SH-SY5Y (cell line): ENCODE results near the gene CCN6.

ENCODE experiments used
- GATA2 ChIP-seq: IDR thresholded peaks from 2 replicates; pipeline ENCODE4 v1.6.1; 2011; ENCODE audit warnings: mild to moderate bottlenecking, low read depth, low read length
- GATA3 ChIP-seq: IDR thresholded peaks from 2 replicates; pipeline ENCODE4 v1.6.1; 2011; ENCODE audit warnings: low read depth, mild to moderate bottlenecking, low read length, moderate library complexity

DNA sequence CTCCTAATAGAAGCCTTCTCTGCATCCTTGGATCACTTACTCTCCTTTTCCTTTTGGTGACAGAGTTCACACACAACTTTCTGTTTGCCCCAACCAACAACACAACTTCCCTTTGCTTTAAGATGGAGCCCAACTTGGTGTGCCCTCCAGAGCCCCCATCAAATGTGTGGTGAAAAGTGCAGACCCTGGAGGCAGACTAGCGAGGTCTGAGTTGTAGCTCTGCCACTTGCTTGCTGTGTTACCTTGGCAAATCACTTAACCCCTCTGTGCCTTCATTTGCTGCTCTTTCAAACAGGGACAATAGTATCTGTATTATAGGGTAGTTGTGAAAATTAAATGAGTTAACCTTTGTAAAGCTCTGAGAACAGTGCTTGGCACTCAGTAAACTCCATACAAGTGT, 34.3 kb upstream of the CCN6 start:
- no peak for TF ChIP-seq GATA2
- TF ChIP-seq GATA3: no peak
